Hematopoietic multipotent progenitor cell treated with erythropoietin and hydrocortisone succinate and interleukin-3 and kit ligand, for 6 days (in vitro differentiated cells): ENCODE results near the gene ENPP1.

Experiments used
- DNase-seq: peaks from one replicate; pipeline ENCODE4 v3.0.0-alpha.2; 2015

Gene ENPP1

DNA sequence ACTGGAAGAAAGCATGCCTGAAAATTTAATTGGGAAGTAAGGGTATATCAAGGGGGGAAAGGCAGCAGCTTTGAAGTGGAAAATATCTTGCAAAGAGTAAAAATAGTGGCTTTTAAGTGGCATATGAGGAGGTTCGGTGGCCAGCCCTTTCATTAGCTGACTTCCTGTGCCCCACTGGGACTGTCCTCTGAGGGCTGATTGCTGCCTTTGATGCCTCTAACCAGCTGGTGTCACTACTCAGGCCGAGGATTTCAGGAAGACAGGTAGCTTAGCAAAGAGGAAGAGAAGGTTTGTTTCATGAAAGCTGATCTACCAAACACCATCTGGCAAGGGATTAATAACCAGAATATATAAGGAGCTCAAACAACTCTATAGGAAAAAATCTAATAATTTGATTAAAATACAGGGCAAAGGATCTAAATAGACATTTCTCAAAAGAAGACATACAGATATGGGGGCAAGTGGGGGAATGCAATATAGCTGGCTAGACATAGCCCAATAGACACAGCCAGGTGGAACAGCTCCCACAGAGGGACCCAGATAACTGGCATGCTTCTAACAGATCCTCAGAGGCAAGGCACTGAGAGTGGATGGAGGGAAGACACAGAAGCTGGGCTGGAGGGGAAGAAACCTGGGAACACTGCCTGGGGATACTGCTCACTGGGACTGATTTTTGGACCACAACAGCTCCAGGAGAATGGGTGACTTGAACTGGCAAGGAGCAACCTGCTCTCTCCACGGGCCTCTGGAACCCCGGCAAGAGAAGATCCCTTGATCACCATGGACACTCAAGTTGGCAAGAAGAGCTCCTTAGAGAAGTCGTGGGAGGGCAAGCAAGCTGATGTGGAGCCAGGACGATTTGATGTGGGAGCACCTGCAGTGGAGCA is 110.2 kb downstream of the ENPP1 start:
- no peak for DNase-seq

DNA sequence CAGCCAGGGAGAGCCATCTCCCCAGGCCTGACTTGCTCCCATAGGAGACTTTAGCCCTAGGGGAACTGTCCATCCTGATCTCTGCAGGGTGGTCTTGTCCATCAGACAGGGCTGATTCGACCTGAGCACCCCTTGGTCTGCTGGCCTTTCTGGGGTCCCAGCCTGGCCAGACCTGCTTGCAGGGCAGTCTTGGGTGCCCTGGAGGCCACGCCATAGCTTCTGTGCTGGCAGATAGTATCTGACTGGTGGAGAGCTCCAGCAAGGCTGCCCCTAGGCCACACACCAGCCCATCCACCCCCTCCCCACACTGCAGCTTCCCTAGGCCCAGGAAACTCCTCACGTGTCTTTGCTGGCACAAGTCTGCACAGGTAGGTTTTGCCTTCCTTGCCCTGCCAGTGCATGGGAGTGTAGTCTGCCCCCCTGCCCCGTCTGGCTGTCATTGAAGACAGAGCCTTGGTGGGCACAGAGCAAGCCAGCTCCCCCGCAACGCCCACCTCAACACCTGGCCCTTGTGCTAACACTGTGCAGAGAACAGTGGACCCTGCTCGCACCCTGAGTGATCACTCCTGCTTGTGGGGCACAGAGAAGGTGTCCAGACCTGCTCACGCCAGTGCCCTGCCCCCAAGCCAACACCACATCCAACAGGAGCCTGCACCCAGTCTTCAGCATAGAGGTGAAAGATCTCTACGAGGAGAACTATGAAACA is 111.0 kb downstream of the ENPP1 start:
- DNase-seq = no peak

DNA sequence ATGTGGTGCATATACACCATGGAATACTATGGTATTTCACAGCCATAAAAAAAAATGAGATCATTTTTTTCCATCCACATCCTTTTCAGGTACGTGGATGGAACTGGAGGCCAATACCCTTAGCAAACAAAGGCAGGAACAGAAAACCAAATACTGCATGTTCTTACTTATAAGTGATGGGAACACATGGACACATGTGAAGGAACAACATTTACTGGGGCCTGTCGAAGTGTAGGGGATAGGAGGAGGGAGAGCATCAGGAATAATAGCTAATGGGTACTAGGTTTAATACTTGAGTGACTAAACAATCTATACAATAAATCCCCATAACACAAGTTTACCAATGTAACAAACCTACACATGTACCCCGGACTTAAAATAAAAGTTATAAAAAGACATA is 112.8 kb downstream of the ENPP1 start:
- no peak for DNase-seq

DNA sequence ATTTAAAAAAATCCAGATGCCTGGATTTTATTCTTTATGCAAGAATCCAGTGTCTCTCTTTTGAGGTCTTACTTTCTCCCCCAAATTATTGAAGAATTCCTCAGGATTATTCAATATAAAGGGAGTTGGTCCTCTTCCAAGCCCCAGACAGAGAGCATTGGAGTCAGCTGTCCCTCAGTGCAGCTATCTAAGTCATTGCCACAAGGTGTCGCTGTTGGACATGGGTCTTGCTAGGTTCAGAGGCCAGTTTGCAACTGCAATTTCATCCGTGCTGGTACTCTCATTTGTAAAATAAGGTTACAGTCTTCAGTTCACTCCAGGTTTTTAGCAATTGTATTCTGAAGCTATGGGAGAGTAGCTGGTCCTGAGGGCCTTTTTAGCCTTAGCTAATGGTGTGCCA is 115.5 kb downstream of the ENPP1 start:
- peak; percentile 81 for DNase-seq

DNA sequence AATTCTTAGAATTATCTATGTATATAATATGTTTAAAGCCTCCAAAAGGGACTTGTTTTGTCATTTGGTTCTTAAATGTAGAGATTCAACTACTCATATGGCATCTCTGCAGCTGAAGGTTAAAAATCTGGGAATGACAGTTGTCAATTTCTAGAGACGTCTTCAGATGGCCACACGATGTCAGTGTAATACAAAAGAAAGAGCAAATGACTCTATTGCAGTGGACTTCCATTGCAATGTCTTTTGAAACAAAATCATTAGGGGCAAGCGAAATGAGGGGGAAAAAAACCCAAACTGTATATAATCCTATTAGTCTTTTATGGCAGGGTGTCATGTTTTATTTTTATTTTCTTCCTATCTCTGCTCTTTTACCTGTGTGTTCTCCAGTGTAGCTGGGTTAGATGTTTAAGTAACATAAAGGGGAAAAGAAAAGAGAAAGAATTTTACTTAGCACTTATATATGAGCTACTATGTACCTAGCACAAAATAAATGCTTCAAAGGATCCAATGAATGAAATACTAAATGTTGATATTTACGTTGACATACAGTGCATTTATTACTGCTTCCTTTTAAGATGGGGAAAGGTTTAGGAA is 117.2 kb downstream of the ENPP1 start:
- DNase-seq = peak; percentile 38

DNA sequence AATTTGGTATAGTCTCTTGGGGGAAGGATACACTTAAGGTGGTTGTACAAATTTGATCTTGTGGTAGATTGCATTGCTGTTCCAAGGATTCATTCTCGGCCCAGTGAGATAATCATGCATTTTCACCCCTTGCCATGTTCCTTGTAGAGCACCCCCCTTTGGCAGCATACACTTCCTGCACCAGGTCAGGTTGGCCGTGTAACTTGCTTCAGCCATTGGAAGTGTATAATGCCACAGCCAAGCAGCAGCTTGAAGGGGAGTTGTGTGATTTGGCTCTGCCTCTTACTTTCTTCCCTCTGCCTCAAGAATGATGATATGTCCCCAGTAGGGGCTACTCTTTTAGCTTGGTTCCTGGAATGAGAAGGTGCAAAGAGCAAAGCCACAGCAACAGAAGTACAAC is 121.4 kb downstream of the ENPP1 start:
- DNase-seq = no peak

DNA sequence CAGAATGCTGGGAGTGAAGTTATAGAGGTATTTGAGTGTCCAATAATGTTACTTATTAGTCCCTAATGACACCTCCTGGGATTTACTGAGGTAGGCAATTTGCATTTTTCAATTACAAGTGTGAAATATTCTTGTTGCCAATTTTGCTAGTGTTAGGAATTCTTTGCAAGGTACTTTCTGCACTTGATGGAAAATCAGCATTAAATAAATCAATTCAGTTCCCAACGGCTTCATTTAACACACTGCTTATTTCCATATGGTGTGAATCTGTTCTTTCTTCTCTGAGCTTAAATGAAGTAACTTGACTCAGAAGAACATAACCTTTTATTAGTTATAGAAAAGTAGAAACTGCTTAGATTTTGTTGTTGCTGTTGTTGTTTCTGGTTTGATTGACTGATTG is 122.2 kb downstream of the ENPP1 start:
- no peak for DNase-seq

DNA sequence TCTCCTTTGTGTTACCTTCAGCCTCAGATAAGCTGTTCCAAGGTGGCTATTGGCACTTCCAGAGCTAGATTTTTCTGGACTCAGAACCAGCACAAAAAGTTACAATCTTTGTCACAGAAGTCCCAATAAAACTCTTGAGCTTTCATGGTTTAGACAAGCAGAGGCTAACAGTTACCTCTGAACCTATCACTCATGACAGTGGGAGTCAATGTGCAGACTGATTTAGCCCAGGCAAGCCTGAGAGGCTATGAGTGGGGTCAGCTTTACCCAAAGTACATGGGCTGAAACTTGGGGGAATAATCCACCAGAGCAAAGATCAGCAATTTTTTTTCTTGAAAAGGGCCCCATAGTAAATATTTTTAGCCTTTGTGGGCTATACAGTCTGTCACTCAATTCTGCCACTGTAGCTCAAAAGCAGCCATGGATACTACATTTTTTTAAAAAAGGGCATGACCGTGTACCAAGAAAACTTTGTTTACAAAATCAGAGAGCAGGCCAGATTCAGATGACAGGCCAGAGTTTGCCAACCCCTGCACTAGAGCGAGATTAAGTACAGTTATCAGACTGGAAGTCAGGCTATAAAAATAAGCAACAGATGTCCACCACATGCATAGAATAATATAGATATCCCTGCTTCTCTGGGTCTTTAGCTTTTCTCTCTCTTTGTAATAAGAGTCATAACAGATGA is 123.4 kb downstream of the ENPP1 start:
- no peak for DNase-seq

DNA sequence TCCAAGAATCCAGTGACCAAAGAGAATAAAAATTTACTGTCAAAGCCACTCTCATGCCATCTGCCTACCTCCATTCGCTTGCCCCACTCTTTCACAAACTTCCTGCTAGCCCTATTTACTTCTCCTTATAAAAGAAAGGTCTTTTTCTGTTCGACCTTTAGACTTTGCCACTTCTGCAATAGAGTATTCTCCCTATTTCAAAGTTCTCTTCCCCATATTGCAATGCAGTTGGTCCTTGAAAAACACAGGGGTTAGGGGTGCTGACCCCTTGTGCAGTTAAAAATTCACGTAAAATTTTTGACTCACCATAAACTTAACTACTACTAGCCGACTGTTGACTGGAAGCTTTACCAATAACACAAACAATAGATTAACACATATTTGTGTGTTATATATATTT is 128.3 kb downstream of the ENPP1 start:
- DNase-seq = no peak

DNA sequence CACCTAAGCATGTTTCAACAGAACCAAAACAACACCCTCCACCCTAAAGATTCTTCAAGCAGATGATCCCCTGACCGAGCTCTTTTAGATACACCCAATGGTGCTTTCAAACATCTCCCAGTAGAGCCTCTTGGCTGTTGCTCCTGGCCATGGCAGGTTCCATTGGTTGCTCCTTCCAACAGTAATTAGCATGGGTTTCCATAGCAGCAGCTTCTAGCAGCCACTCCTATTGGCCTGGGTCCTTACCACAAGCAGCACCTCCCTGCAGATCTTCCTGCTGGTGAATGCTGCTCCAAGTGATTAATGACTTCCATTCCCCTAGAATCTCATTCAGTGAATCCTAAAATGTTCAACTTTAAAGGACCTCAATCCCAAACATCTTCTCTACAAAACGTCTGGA is 129.4 kb downstream of the ENPP1 start:
- DNase-seq = no peak

DNA sequence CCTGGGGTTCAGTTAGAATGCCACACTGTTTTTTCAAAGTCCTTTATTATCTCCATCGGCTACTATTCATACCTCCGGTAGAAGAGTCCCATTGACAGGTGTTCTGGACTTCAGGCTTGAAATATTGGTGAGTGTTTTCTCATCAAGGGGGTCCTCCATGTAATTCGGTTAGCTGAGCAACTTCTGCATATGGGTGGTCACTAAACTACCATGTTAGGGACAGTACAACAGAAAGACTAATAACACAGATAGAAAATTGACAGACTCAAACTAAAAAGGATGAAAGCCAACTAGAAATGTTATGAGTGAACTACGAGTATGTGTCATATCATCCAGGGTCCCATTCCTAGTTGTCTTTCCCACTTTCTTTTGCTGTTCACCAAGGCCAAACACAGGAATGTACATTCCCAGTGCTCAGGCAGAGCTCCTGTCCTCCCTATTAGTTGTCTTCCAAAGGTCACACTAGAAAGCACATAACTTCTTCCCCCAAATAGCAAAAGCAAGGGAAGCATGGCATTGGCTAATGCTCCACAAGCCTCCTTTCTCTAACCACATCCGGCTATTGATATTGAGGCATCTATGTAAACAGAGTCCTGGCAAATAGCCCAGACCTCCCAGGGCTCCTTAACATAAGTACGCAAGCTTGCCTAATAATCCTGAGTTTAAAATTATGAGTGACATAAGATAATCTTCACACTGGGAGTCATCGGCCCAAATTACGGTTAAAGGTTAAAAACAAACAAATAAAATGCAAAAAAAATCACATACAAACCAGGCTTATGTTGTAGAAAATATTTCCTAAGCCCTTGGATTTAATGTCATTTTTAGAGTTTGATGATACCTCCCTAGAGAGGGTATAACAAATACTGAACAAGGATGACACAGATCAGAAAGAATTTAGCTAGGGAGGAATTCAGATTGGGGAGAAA is 130.1 kb downstream of the ENPP1 start:
- DNase-seq = no peak
